Measurements from ENCODE around the gene ANAPC1.

DNA sequence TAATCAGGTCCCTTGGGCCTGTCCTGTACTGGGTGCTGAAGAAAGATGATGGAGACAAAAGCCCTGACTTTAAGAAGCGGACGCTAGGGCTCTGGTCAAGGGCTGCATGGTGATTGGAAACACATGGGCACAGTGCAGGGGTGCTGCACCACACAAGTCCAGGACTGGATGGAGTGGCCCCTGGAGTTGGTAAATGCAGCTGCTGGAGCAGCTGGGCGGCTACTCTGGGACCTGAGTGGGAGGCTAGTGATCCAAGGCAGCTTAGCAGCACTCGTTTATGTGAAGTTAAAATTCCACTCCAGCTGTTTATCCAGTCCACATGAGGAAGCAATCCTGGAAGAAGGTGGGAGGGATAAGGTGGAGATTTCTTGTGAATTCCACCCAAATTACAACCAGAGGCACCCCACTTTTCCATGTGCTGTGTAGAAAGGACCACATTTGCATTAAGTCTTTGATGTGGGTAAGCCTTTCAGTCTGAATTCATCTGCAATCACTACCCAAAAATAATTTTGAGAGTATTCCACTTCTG is 39.3 kb upstream of the ANAPC1 start:
- TF ChIP-seq POLR2A (IDR thresholded peaks at IDR 0.05) = no peak
- TF ChIP-seq, protein P1, sequence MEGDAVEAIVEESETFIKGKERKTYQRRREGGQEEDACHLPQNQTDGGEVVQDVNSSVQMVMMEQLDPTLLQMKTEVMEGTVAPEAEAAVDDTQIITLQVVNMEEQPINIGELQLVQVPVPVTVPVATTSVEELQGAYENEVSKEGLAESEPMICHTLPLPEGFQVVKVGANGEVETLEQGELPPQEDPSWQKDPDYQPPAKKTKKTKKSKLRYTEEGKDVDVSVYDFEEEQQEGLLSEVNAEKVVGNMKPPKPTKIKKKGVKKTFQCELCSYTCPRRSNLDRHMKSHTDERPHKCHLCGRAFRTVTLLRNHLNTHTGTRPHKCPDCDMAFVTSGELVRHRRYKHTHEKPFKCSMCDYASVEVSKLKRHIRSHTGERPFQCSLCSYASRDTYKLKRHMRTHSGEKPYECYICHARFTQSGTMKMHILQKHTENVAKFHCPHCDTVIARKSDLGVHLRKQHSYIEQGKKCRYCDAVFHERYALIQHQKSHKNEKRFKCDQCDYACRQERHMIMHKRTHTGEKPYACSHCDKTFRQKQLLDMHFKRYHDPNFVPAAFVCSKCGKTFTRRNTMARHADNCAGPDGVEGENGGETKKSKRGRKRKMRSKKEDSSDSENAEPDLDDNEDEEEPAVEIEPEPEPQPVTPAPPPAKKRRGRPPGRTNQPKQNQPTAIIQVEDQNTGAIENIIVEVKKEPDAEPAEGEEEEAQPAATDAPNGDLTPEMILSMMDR (IDR thresholded peaks at IDR 0.05) = no peak
